ENCODE results near the gene TSPAN8.

The TSPAN8 gene

DNA sequence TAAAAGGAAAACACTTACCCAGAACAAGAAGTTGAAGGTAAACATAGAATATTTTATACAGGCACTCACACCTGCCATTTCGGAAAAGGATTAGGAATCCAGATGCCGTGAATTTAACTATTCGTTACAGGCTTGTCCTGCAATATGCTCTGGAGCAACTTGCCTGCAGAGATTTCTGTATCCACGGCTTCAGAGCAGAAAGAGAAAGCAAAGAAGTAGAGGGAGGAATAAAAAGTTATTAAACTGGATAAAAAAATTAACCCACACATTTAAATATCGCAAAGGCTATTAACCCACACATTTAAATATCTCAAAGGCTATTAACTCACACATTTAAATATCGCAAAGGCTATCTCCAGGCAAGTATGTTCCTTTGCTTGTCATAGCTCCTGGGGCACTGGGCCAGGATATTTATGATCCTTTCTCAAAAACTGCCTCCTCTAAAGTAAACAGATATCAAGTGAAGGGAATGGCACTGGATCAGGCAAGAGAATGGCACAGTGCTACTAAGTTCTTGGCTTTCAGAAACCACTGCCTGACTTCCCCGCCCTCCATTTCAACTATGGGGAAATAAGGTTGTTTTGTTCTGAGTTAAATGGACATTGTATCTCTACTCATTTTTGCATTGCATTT lies at the start of gene TSPAN8:
Gene TSPAN8, minus strand, starts transcription at position 399 of the 633 bp plus-strand sequence. Its CDS starts 321 bp downstream, at position 78.
- H3K4me3 ChIP-seq (ENCODE audit: low read length): no peak within 1 kb of the TSS
- TF ChIP-seq, protein P1, sequence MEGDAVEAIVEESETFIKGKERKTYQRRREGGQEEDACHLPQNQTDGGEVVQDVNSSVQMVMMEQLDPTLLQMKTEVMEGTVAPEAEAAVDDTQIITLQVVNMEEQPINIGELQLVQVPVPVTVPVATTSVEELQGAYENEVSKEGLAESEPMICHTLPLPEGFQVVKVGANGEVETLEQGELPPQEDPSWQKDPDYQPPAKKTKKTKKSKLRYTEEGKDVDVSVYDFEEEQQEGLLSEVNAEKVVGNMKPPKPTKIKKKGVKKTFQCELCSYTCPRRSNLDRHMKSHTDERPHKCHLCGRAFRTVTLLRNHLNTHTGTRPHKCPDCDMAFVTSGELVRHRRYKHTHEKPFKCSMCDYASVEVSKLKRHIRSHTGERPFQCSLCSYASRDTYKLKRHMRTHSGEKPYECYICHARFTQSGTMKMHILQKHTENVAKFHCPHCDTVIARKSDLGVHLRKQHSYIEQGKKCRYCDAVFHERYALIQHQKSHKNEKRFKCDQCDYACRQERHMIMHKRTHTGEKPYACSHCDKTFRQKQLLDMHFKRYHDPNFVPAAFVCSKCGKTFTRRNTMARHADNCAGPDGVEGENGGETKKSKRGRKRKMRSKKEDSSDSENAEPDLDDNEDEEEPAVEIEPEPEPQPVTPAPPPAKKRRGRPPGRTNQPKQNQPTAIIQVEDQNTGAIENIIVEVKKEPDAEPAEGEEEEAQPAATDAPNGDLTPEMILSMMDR (IDR thresholded peaks at IDR 0.05; ENCODE audit: insufficient read depth, low read depth, low read length, missing control alignments): no peak
- DNase-seq (ENCODE audit: low read depth): no peak

DNA sequence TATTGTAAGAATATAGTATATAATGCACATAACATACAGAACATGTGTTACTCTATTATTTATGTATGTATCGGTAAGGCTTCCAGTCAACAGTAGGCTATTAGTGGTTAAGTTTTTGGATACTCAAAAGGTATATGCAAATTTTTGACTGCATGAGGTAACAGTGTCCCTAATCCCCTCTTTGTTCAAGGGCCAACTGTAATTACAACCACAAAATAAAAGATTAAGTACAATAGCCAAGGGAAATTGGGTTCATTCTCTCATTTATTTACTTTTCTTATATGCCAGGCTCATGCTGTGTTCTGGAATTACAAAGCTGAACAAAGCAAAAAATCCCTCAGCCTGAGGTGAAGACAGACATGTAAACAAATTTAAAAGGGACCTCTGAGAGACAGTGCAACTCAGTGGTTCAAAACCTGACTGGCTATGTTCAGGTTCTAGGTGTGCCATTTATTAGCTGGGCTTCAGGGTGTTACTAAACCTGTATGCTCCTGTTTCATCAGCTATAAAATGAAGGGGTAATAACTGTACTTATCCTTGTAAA lies 43.4 kb upstream of the TSPAN8 start:
- H3K4me3 ChIP-seq (ENCODE audit: low read length): no peak overlapping the region
- DNase-seq (ENCODE audit: low read depth): no peak
- TF ChIP-seq, protein P1 (IDR thresholded peaks at IDR 0.05; ENCODE audit: insufficient read depth, low read depth, low read length, missing control alignments): no peak

DNA sequence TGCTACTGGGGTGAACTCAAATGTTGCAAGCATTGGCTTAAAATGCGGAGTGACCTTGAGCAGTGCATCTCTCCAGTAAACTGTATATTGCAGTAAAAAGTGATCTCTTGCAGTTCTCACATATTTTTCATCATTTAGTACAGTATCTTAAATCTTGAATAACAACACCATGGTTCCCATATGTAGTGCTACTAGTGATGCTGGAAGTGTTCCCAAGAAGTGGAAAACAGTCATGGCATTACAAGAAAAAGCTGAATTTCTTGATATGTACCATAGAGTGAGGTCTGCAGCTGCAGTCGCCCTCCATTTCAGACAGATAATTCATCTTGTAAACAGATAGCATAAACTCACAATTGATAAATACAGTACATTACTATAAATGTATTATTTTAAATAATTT lies 42.9 kb upstream of the TSPAN8 start:
- no peak for DNase-seq (ENCODE audit: low read depth)
- H3K4me3 ChIP-seq (ENCODE audit: low read length): no peak overlapping the region
- TF ChIP-seq, protein P1 (IDR thresholded peaks at IDR 0.05; ENCODE audit: insufficient read depth, low read depth, low read length, missing control alignments): no peak

DNA sequence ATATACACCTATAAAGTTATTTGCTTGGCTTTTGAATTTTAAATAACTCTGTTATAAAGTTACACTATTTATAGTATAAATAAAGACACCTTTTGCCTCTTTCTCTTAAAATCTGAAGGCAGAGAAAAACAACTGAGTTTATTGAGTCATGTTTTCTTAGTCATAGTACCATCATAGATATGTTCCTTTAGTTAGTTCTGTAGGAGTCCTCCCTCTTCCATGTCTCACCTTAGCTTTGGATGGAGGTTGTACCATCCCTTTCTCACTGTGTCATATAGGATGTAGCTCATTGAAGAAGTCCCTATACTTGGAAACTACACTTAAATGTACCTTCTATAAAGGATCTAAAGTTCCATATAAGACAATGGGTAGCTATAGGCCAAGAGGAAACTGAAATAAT lies 39.7 kb upstream of the TSPAN8 start:
- no peak overlapping the region for H3K4me3 ChIP-seq (ENCODE audit: low read length)
- TF ChIP-seq, protein P1 (IDR thresholded peaks at IDR 0.05; ENCODE audit: insufficient read depth, low read depth, low read length, missing control alignments): no peak
- DNase-seq (ENCODE audit: low read depth): no peak

DNA sequence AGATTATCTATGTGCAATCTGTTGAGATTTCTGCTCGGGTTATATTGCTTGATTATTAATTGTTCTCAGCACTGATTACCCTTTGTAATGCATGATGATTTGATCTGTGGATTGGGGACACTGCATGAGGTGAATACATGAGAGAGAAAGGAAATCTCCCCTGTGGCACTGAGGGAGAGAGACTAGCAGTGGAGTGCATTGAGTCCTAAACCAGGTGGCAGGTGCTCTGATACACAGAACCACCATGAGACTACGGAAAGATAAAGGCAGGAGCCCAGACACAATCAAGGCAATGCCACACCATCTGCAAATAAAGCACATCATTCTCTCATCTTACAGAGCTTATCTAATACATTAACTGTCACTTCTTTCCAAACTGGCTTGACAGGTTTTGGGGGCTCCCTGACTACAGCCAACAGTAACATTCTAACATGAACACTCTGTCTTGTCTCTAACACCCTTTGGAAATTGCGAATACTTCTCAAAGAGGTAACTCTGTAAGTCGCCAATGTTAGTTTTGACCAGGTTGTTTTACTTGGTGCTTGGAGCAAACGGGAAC lies 37.6 kb upstream of the TSPAN8 start:
- TF ChIP-seq, protein P1 (IDR thresholded peaks at IDR 0.05; ENCODE audit: insufficient read depth, low read depth, low read length, missing control alignments): no peak
- no peak for DNase-seq (ENCODE audit: low read depth)
- no peak overlapping the region for H3K4me3 ChIP-seq (ENCODE audit: low read length)

DNA sequence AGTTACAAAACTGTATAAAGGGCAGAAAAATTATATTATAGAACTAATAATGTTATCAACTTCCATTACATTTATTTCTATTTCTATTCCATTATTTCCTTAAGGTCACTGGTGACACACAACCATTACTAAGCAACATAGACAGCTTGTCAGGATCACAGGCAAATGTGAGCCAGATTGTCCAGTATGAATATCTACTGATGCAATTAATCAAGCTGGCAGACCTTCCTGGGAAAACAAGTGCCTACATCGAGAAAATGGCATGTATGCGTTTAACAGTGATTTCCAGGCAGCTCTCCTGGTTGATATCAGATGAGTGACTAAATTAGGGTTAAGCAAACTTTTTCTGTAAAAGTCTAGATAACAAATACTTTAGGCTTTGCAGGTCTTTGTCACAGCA lies 36.9 kb upstream of the TSPAN8 start:
- TF ChIP-seq, protein P1 (IDR thresholded peaks at IDR 0.05; ENCODE audit: insufficient read depth, low read depth, low read length, missing control alignments): no peak

More for the DNA sequence above, 36.9 kb upstream of the TSPAN8 start:
- DNase-seq (ENCODE audit: low read depth): no peak
- no peak overlapping the region for H3K4me3 ChIP-seq (ENCODE audit: low read length)

Measured in epithelial cell of esophagus (primary cell).